H4 (cell line): ENCODE measurements around the gene DOCK10. TPM values are rescaled to one million over a fixed set of nuclear protein-coding genes. Genes with fewer than 3 reads are reported as not detected.
"Not testable (repeated sequence)": the region's sequence is repeated elsewhere in the genome, so short reads cannot be mapped to it uniquely, and the experiment has no call there.

Experiments
- DNase-seq: peaks from one replicate; pipeline ENCODE4 v3.0.0-alpha.2; 2015; ENCODE audit warnings: low spot score
- total RNA-seq: library from RNA; depleted of rRNA; stranded (reverse); fragments of >200 nt; shearing (Covaris generic); gene quantifications from 2 replicates; pipeline ENCODE4 v1.2.3, GENCODE V29; 2014; rRNA removed

DOCK10 gene
- total RNA-seq, result 10.8 and 22.8 TPM in 2 replicates

GRCh38 chr2:225041851-225042799 lies at the start of gene DOCK10:
TSS of gene DOCK10 (minus strand) at chr2:225042468. CDS start at chr2:225042374, 94 bp downstream.
- no peak for DNase-seq

DNA sequence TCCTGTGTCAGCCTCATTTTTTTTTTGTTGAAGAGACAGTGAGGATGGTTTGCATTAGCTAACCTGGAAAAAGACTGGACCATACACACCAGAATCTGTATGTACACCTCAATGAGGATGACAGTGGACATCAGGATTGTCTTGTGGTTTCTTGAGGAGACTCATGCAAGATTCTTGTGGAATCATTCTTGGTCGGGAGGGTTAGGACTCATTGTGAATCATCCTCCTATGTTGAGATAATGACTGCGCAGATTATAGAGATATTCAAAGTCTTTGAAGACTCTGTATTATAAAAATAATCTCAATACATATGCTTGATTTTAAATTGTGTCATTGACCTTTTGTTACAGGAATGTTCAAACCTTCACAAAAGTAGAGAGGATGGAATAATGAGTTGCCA lies 49.1 kb upstream of the DOCK10 start:
- peak; percentile 17 for DNase-seq

GRCh38 chr2:225090746-225091145 lies 48.5 kb upstream of the DOCK10 start:
- no peak for DNase-seq

DNA sequence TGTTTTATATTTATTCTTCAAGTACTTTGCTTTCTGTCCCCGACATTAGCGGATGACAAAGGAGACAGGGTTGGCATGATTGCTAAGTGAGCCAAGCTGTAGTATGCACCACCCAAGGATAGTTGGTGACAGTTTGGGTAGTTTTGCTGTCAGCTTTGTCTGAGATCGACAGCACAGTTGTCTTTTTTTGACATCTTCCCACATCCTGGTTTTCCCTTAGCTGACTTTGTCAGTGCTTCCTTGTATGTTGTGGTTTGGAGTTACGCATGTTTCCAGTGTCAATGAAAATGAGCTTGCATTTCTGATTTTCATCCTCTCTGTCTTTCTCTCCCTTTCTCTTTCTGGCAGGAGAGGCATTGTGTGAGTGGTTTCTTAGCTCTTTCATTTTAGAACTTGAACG lies 44.6 kb upstream of the DOCK10 start:
- no peak for DNase-seq

DNA sequence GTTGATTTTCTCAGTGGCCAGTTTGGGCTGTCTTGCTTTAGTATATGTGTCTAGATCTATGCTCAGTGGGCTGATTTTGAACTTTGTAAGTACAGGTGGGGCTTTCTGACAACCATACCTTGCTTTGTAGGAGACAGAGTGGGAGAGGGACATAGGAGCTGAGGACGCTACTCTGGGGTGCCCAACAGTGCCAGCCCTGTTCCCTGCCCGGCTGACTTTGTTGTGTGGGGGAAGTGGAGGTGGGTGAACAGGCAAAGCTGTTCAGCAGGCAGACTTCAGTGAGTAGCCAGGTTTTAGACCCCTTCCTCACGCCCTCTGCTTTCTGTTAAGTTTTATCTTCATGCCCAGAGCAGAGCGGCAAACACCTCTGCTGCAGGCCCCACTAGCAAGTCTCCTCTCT lies 44.2 kb upstream of the DOCK10 start:
- no peak for DNase-seq

GRCh38 chr2:225083276-225083675 lies 41.0 kb upstream of the DOCK10 start:
- DNase-seq, result no peak

GRCh38 chr2:225076125-225076524 lies 33.9 kb upstream of the DOCK10 start:
- DNase-seq, result no peak

DNA sequence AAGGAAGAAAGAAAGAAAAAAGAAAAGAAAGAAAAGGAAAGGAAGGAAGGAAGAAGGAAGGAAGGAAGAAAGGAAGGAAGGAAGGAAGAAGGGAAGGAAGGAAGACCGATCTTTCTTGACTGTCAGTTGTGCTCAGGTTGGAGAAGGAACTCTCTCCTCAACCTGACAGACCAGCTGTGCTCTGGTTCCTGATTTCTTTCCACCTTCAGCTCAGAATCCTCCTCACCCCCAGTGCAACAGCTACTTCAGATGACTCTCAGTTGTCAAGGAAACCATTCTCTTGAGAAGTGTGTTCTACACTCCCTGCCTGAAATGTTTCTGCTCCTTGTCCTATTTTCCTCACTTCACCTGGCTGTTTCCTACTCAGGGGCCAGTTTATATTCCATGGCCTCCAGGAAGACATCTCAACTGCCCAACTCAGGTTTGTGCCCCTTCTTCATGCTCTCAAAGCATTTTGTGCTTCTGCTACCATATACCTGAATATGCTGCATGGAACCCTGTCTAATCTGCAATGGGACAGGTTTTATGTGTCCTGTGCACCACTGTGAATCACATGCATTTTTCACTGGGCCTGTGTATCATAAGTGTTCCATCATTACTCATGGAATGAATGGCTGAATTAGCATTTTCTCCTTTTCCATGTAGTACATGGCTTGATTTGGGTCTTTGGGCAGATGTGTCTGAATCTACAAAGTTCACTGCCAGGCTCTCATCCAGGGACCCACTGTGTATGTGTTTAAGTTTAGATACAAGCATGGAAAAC lies 32.8 kb upstream of the DOCK10 start:
- DNase-seq, result no peak

DNA sequence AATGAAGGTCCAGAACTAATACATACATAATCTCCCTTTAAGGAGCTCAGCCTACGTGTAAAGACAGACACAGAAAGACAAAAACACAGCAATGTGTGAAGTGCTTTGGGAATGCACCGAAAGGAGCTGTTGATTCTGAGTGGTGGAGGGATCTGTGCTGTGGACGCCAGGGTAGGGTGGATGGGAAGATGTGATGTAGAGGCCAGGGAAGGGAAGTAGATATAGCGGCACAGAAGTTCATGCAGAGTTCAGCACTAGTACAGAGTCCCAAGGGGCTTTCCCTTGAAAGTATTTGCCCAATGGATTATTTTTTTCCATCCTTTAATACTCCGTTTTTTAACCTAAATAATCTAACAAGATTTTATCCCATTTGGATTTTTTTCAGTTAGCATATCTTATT lies 32.1 kb upstream of the DOCK10 start:
- DNase-seq, result no peak

GRCh38 chr2:225073198-225073597 lies 30.9 kb upstream of the DOCK10 start:
- DNase-seq, result no peak

DNA sequence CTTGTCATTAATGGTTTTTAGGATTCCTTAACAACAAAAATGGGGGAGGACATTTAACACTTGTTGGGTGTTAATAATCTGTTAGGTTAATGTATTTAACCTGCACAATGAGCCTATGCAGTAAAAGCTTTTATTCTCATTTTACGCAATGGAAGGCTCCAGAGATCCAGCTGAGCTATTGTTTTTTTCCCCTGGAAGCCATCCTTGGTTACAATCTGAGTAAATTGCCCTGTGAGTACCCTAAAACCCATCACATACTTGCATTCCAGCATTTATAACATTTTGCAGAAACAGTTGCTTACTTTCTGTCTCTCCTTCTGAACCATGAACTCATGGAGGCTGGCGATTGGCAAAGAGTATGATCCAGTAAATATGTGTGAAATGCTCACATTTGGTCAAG lies 30.2 kb upstream of the DOCK10 start:
- DNase-seq, result no peak

DNA sequence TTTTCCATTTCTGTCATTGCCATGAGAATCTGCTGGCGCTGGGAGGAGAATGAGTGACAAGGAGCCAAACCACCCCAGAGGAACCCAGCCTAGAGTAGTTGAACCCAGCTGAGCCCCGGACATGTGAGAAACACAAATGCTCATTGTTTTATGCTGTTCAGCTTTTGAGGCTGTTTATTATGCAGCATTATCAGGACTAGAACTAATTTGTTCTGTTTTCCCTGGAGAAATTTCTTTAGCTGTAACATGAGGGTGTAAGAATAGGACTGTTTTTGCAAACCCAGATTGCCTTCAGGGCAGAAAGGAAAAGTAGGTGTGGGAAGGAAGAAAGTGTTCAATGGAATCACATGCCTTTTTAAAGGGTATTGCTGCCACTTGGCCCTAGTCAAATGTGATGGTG lies 28.5 kb upstream of the DOCK10 start:
- no peak for DNase-seq

GRCh38 chr2:225069966-225070365 lies 27.7 kb upstream of the DOCK10 start:
- no peak for DNase-seq

DNA sequence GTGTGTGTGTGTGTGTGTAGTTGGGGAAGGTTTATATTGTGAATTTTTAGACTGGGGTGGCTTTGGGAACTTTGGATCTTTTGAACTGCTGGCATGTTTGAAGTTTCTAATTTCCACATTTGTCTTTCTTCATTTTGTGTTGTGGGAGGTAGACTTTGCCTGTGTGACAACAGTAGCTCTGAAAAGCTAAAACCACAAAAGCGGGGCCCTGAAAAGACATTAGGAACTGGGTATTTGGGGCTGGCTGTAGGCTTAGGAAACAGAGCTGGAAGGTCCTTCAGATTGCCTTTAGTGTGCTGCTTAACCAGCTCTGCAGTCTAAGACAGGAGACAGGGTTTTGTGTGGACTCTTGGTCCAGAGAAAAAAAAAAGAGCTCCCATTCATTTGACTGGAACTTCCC lies 27.2 kb upstream of the DOCK10 start:
- no peak for DNase-seq

GRCh38 chr2:225065882-225066281 lies 23.6 kb upstream of the DOCK10 start:
- no peak for DNase-seq

DNA sequence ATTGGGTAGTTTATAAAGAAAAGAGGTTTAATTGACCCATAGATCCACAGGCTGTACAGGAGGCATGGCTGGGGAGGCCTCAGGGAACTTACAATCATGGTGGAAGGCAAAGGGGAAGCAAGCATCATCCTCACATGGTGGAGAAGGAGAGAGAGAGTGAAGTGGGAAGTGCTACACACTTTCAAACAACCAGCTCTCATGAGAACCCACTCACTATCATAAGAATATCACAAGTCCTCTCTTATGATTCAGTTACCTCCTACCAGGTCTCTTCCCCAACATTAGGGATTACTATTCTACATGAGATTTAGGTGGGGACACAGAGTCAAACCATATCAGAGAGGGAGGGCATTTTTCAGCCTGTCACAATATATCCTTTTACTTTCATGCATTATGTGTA lies 22.7 kb upstream of the DOCK10 start:
- DNase-seq, result no peak

GRCh38 chr2:225064362-225064761 lies 22.1 kb upstream of the DOCK10 start:
- DNase-seq, result no peak

- DNase-seq, result peak; percentile 36
These were observed 14.2 kb upstream of the DOCK10 start for GRCh38 chr2:225056330-225057073.

DNA sequence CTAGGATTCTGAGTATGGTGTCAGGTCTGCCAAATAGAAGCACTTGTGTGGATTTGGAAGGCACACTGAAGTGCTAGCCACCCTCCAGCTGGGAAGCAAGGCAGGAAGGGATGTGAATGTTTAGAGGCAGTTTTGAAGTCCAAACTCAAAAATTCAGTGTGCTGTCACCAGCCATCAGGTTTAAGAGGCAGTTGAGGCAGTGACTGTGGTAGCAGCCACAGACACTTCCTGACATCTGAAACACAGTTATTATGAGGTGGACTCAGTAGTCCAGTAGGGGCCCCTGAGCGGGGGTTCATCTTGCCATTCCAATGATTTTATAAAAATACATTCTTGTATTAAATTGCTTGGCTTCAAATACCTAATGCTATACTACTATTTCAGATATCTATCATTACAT lies 13.4 kb upstream of the DOCK10 start:
- no peak for DNase-seq

DNA sequence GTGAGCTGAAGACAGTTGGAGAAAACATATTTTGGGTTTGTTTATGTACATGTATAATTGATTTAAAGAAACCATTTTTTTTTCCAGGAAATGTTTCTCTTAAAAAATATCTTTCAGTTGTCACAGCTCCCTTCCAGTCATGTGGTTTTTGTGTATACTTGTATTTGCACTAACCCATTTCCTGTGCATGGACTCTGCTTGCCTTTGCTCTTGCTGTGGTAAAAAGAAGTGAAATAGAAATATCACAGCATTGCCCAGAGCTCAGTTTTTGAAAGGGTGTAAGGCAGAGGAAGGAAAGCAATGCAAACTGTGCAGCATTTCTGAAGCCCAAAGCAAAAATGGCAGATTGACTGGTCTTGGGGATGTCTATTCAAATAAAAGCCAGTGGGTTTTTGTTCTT lies 10.4 kb upstream of the DOCK10 start:
- peak; percentile 27 for DNase-seq

- DNase-seq, result not testable (repeated sequence)
These were observed 5.2 kb upstream of the DOCK10 start for GRCh38 chr2:225047502-225047901.

DNA sequence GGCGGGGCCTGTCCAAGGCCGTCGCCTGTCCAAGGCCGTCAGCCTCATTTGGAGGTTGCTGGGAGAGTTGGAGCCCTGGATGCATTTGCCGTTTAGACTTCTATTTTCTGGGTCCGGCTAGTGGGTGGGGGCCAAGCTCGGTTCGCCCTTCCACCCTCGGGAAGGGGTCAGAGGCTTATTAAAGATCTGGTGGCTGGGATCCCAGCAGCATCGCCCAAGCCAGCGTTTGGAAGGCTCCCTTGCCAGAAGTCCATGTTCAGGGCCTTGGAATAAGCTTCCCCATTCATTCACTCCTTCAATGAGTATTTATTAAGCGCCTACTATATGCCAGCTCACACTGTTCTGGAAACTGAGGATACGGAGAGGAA lies 516 bp upstream of the DOCK10 start:
- no peak for DNase-seq
